SK-N-SH (cell line): Measurements from ENCODE around the gene CIPC.

Experiments used
- EP300 ChIP-seq, 2 experiments: IDR thresholded peaks; 2 replicates each; pipeline versions ENCODE4 v1.4.0 to v1.6.1; 2012; ENCODE audit warnings: borderline replicate concordance in 1 of 2, low read depth in 1 of 2, low read length in 1 of 2
- EZH2phosphoT487 ChIP-seq: fragments of 200-600 bp; sonication (generic); IDR thresholded peaks from 2 replicates; pipeline ENCODE4 v1.6.1; 2017; ENCODE audit warnings: low read depth, mixed run types, mild to moderate bottlenecking, antibody characterized with exemption, moderate library complexity, borderline replicate concordance
- FOSL2 ChIP-seq: IDR thresholded peaks from 2 replicates; pipeline ENCODE4 v1.4.0; 2012; ENCODE audit warnings: low read depth, mild to moderate bottlenecking, moderate library complexity, borderline replicate concordance
- FOXJ3 ChIP-seq: sonication (generic); formaldehyde crosslinking; IDR thresholded peaks from 2 replicates; pipeline ENCODE4 v1.5.1; 2020; ENCODE audit warnings: mild to moderate bottlenecking, missing genetic modification reagents
- GATA2 ChIP-seq: sonication (generic); formaldehyde crosslinking; IDR thresholded peaks from 2 replicates; pipeline ENCODE4 v1.5.0; 2020; ENCODE audit warnings: mild to moderate bottlenecking, missing genetic modification reagents
- NFIC ChIP-seq: IDR thresholded peaks from 2 replicates; pipeline ENCODE4 v1.4.0; 2012; ENCODE audit warnings: borderline replicate concordance
- POLR2AphosphoS5 ChIP-seq: IDR thresholded peaks from 2 replicates; pipeline ENCODE4 v1.6.1; 2012; ENCODE audit warnings: low read depth, low read length
- RAD21 ChIP-seq: IDR thresholded peaks from 2 replicates; pipeline ENCODE4 v1.6.1; 2012; ENCODE audit warnings: mild to moderate bottlenecking, low read length
- SMC3 ChIP-seq: IDR thresholded peaks from 2 replicates; pipeline ENCODE4 v1.6.1; 2012; ENCODE audit warnings: low read depth, low read length, improper control_type of control experiment
- TAF1 ChIP-seq: IDR thresholded peaks from 2 replicates; pipeline ENCODE4 v1.6.1; 2012; ENCODE audit warnings: low read depth, mild to moderate bottlenecking, low read length, moderate library complexity, borderline replicate concordance
- TF ChIP-seq, protein P1 (sequence below): fragments of 200-600 bp; sonication (generic); IDR thresholded peaks from 2 replicates; pipeline ENCODE4 v1.6.1; 2017; ENCODE audit warnings: antibody characterized with exemption, mild to moderate bottlenecking, moderate library complexity
- TF ChIP-seq, protein P2 (sequence below): IDR thresholded peaks from 2 replicates; pipeline ENCODE4; 2012
- TF ChIP-seq, protein P3 (sequence below): IDR thresholded peaks from 2 replicates; pipeline ENCODE4 v1.6.1; 2012; ENCODE audit warnings: mild to moderate bottlenecking, low read depth, low read length, moderate library complexity

DNA sequence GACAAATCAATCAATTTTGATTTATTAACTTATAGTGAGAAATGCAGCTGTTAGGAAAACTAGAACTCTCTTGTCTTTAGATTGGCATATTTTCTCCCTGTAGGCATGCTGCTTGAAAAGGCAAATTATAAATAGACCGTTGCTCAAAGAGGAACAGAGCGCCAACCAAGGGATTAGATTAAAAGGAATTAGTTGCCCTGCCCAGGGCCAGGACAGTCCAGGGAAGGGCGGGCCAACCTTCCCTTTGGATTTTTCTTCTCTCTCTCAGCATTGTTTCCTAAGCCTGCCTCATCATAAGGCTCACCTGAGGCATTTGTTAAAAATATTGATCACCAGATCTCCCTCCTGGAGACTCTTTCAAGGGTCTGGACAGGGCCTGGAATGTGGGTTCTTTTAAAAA lies 8.6 kb downstream of the CIPC start:
- TF ChIP-seq, protein P1, sequence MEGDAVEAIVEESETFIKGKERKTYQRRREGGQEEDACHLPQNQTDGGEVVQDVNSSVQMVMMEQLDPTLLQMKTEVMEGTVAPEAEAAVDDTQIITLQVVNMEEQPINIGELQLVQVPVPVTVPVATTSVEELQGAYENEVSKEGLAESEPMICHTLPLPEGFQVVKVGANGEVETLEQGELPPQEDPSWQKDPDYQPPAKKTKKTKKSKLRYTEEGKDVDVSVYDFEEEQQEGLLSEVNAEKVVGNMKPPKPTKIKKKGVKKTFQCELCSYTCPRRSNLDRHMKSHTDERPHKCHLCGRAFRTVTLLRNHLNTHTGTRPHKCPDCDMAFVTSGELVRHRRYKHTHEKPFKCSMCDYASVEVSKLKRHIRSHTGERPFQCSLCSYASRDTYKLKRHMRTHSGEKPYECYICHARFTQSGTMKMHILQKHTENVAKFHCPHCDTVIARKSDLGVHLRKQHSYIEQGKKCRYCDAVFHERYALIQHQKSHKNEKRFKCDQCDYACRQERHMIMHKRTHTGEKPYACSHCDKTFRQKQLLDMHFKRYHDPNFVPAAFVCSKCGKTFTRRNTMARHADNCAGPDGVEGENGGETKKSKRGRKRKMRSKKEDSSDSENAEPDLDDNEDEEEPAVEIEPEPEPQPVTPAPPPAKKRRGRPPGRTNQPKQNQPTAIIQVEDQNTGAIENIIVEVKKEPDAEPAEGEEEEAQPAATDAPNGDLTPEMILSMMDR: no peak
- no peak for TF ChIP-seq EZH2phosphoT487
- TF ChIP-seq GATA2 (CRISPR knock-in tag): no peak
- no peak for TF ChIP-seq EP300 (IDR thresholded peaks at IDR 0.05; ENCODE audit: borderline replicate concordance in 1 of 2, low read depth in 1 of 2, low read length in 1 of 2)
- TF ChIP-seq RAD21: no peak
- TF ChIP-seq SMC3: no peak
- TF ChIP-seq, protein P2, sequence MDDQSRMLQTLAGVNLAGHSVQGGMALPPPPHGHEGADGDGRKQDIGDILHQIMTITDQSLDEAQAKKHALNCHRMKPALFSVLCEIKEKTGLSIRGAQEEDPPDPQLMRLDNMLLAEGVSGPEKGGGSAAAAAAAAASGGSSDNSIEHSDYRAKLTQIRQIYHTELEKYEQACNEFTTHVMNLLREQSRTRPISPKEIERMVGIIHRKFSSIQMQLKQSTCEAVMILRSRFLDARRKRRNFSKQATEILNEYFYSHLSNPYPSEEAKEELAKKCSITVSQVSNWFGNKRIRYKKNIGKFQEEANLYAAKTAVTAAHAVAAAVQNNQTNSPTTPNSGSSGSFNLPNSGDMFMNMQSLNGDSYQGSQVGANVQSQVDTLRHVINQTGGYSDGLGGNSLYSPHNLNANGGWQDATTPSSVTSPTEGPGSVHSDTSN: no peak
- no peak for TF ChIP-seq NFIC
- TF ChIP-seq FOXJ3: no peak
- TF ChIP-seq POLR2AphosphoS5: no peak
- no peak for TF ChIP-seq TAF1
- no peak for TF ChIP-seq FOSL2
- TF ChIP-seq, protein P3, sequence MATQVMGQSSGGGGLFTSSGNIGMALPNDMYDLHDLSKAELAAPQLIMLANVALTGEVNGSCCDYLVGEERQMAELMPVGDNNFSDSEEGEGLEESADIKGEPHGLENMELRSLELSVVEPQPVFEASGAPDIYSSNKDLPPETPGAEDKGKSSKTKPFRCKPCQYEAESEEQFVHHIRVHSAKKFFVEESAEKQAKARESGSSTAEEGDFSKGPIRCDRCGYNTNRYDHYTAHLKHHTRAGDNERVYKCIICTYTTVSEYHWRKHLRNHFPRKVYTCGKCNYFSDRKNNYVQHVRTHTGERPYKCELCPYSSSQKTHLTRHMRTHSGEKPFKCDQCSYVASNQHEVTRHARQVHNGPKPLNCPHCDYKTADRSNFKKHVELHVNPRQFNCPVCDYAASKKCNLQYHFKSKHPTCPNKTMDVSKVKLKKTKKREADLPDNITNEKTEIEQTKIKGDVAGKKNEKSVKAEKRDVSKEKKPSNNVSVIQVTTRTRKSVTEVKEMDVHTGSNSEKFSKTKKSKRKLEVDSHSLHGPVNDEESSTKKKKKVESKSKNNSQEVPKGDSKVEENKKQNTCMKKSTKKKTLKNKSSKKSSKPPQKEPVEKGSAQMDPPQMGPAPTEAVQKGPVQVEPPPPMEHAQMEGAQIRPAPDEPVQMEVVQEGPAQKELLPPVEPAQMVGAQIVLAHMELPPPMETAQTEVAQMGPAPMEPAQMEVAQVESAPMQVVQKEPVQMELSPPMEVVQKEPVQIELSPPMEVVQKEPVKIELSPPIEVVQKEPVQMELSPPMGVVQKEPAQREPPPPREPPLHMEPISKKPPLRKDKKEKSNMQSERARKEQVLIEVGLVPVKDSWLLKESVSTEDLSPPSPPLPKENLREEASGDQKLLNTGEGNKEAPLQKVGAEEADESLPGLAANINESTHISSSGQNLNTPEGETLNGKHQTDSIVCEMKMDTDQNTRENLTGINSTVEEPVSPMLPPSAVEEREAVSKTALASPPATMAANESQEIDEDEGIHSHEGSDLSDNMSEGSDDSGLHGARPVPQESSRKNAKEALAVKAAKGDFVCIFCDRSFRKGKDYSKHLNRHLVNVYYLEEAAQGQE: no peak
